ENCODE results near the gene SH3RF3.

The SH3RF3 gene

GRCh38 chr2:109238580-109238979, 109.6 kb downstream of the SH3RF3 start:
- DNase-seq (ENCODE audit: low read depth in 3 of 3) = no peak

GRCh38 chr2:109239720-109240119, 110.7 kb downstream of the SH3RF3 start:
- DNase-seq (ENCODE audit: low read depth in 3 of 3) = no peak

- no peak for DNase-seq (ENCODE audit: low read depth in 3 of 3)
Observed at GRCh38 chr2:109242210-109242653, 113.2 kb downstream of the SH3RF3 start.

GRCh38 chr2:109242654-109243331, 113.8 kb downstream of the SH3RF3 start:
- no peak for DNase-seq (ENCODE audit: low read depth in 3 of 3)

GRCh38 chr2:109243526-109244303, 114.7 kb downstream of the SH3RF3 start:
- no peak for DNase-seq (ENCODE audit: low read depth in 3 of 3)

- DNase-seq (ENCODE audit: low read depth in 3 of 3) = no peak
Observed at GRCh38 chr2:109244304-109244582, 115.2 kb downstream of the SH3RF3 start.

GRCh38 chr2:109244750-109245382, 115.9 kb downstream of the SH3RF3 start:
- DNase-seq (ENCODE audit: low read depth in 3 of 3) = no peak

- no peak for DNase-seq (ENCODE audit: low read depth in 3 of 3)
Observed at GRCh38 chr2:109246176-109246575, 117.2 kb downstream of the SH3RF3 start.

GRCh38 chr2:109246616-109247015, 117.6 kb downstream of the SH3RF3 start:
- DNase-seq (ENCODE audit: low read depth in 3 of 3) = no peak

- DNase-seq (ENCODE audit: low read depth in 3 of 3) = no peak
Observed at GRCh38 chr2:109247340-109247739, 118.3 kb downstream of the SH3RF3 start.

GRCh38 chr2:109247812-109248211, 118.8 kb downstream of the SH3RF3 start:
- no peak for DNase-seq (ENCODE audit: low read depth in 3 of 3)

GRCh38 chr2:109248590-109248989, 119.6 kb downstream of the SH3RF3 start:
- DNase-seq (ENCODE audit: low read depth in 3 of 3) = no peak

GRCh38 chr2:109253217-109253616, 124.2 kb downstream of the SH3RF3 start:
- DNase-seq (ENCODE audit: low read depth in 3 of 3) = no peak

GRCh38 chr2:109254174-109254904, 125.3 kb downstream of the SH3RF3 start:
- no peak for DNase-seq (ENCODE audit: low read depth in 3 of 3)

- no peak for DNase-seq (ENCODE audit: low read depth in 3 of 3)
Observed at GRCh38 chr2:109255654-109256053, 126.6 kb downstream of the SH3RF3 start.

GRCh38 chr2:109256111-109256510, 127.1 kb downstream of the SH3RF3 start:
- DNase-seq (ENCODE audit: low read depth in 3 of 3) = no peak

- no peak for DNase-seq (ENCODE audit: low read depth in 3 of 3)
Observed at GRCh38 chr2:109256921-109257320, 127.9 kb downstream of the SH3RF3 start.

- DNase-seq (ENCODE audit: low read depth in 3 of 3) = no peak
Observed at GRCh38 chr2:109257653-109258052, 128.6 kb downstream of the SH3RF3 start.

- DNase-seq (ENCODE audit: low read depth in 3 of 3) = no peak
Observed at GRCh38 chr2:109258376-109258775, 129.4 kb downstream of the SH3RF3 start.

- no peak for DNase-seq (ENCODE audit: low read depth in 3 of 3)
Observed at GRCh38 chr2:109258905-109259540, 130.0 kb downstream of the SH3RF3 start.

GRCh38 chr2:109259671-109260070, 130.7 kb downstream of the SH3RF3 start:
- DNase-seq (ENCODE audit: low read depth in 3 of 3) = no peak
